Activated CD4-positive, alpha-beta T cell treated with anti-CD3 and anti-CD28 coated beads for 1 hour (primary cell): ENCODE results near the gene VSX2.

Experiments used
- DNase-seq: peaks from one replicate; pipeline ENCODE4 v3.0.0-alpha.2; 2020

The VSX2 gene

DNA sequence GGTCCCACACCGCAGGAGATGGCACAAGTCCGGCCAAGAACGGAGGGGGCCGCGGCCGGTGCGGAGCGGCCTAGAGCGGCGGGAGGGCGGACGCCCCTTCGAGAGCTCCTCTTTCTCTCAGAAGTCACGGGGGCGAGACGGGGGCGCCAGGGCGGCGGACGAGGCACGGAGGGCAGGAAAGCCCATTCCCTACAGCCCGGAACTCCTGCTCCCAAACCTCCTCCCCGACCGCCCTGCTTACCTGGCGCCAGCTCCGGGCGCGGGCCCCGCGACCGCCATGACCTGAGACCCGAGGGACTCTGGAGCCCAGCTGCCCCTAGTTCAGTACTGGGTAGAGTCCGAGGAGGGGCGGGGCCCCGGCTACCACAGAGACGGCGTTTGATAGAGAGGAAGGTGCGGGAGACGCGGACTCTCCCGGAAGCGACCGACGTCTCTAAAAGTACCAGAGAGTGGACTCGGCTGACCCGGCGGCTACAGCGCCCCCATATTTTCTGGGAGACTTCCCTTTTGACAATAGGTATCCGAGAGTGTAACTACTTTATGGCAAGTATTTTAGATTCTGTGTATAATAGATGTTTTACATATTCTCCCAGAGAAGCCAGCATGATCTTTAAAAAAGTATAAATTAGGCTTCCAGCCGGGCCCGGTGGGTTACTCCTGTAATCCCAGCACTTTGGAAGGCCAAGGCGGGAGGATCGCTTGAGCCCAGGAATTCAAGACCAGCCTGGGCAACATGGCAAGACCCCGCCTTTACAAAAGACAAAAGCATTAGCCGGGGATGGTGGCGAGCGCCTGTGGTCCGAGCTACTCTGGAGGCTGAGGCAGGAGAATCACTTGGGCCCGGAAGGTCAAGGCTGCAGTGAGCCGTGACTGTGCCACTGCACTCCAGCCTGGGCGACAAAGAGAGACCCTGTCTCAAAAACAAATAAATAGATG lies 63.7 kb downstream of the VSX2 start, which contains the start of gene ABCD4:
TSS of gene ABCD4 (minus strand) at position 301 of the 936 bp plus-strand sequence. CDS start at position 279, 22 bp downstream.
- peak; percentile 74 for DNase-seq

DNA sequence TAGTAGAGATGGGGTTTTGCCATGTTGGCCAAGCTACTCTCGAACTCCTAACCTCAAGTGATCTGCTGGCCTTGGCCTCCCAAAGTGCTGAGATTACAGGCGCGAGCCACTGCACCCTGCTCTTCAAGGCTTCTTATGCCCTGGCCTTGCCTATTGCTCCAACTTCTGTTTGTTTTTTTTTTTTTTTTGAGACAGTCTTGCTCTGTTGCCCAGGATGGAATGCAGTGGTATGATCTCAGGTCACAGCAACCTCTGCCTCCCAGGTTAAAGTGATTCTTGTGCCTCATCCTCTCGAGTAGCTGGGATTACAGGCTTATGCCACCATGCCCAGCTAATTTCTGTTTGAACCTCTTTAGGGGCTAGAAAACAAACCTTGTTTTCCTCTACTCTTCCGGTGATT lies 69.4 kb downstream of the VSX2 start:
- no peak for DNase-seq

DNA sequence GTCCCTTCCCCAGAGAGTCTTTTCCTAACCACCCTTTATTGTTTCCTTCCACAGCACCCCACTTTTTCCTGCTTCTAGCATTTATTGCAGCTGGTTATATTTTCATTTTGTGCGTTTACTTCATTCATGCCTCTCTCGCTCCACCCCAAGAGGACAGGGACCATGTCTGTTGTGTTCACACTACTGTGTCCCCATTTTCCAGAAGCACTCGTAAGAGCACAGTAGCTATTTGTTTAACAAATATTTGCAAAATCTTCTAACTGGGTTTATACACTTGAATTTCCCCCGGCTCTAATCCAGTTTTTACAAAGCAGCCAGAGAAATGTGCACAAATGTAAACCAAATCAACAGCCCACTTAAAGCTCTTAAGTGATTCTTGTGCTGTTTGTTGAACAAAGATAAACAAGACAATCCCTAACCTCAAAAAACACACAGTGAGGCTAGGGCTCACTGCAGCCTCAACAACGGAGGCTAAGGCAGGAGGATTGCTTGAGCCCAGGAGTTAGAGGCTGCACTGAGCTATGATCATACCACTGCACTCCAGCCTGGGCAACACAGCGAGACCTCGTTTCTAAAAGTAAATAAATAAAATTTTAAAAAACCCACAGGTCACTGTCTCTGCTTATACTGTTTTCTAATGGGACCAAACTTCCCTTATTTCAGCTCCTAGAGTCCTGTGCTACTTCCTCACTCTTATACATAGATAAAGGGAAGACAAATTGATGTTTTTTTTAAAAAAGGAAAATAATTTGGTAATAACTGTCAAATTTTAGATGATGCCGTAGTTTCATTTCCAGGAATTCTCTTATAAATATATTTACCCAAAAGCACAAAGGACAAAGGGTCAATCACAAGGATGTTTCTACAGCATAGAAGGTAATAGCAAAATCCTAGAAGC lies 70.1 kb downstream of the VSX2 start:
- no peak for DNase-seq

DNA sequence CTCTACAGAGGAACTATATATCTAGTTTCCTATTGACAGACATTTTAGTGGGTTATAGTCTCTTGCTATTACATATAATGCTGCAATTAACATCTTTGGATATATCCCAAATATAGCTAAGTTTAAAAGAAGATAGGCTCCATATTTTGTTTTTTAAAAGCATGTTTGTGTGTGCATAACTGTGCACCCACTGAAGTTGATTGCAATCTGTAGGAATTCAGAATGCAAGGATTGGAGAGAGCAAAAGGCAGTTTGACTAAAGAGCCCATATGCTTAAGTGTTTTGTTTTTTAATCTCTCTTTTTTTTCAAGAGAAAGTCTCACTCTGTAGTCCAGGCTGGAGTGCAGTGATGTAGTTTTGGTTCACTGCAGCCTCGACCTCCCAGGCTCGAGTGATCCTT lies 72.9 kb downstream of the VSX2 start:
- DNase-seq: no peak
